GM12891 (cell line): ENCODE results near the gene ZFHX2.

Experiments
- DNase-seq: peaks from one replicate; pipeline ENCODE4 v3.0.0; 2011; ENCODE audit warnings: low spot score; ENCODE audit not compliant: insufficient read length
- FAIRE-seq: peaks from 2 replicates; lab custom pipeline; 2011; peaks lifted over from hg19 to GRCh38; lab: Jason Lieb, UNC
- PAX5 ChIP-seq: IDR thresholded peaks from 2 replicates; pipeline ENCODE4 v1.6.1; 2011; ENCODE audit warnings: low read length, moderate library complexity, mild to moderate bottlenecking; ENCODE audit not compliant: insufficient read depth, severe bottlenecking
- POLR2A ChIP-seq: IDR thresholded peaks from 2 replicates; pipeline ENCODE4 v1.6.1; 2011; ENCODE audit warnings: low read depth, low read length, control low read depth
- POLR2AphosphoS5 ChIP-seq: IDR thresholded peaks from 2 replicates; pipeline ENCODE4 v1.6.1; 2011; ENCODE audit warnings: low read depth, low read length, control low read depth
- POU2F2 ChIP-seq: IDR thresholded peaks from 2 replicates; pipeline ENCODE4 v1.6.1; 2011; ENCODE audit warnings: low read depth, mild to moderate bottlenecking, control low read depth, low read length, moderate library complexity
- SPI1 ChIP-seq: IDR thresholded peaks from 2 replicates; pipeline ENCODE4 v1.6.1; 2011; ENCODE audit warnings: low read depth, low read length, control low read depth
- TAF1 ChIP-seq: IDR thresholded peaks from 2 replicates; pipeline ENCODE4 v1.6.1; 2011; ENCODE audit warnings: low read depth, low read length, control low read depth

The ZFHX2 gene

DNA sequence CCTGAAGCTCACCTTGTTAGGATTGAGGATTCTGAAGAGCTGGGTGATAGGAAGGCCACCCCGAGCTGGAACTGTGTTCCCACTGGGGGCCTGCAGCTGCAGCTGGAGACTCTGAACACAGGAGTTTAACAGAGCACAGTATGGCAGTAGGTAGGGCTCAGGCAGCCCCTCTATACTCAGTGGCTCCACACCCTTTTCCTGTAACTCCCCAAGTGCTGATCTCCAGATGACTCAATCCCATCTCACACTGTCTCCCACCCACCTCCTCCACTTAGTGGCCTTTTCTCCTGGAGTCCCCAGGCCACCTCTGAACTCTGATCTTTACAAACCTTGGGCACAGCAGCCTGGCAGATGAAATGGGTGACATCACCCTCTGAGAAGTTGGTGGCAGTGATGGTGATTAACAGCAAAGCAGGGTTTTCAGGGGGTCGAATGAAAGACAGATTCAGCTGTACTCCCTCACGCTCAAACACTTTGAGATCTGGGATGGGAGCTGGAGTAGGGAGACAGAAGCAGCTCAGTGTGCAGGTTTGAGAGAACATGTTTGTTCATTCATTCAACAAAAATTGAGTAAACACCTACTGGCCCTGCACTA is 8.5 kb upstream of the ZFHX2 start:
- FAIRE-seq (no peak), DNase-seq (no peak)
- TF ChIP-seq POLR2A (no peak), POU2F2 (no peak), PAX5 (no peak), TAF1 (no peak), SPI1 (no peak), POLR2AphosphoS5 (no peak)

- DNase-seq (no peak), FAIRE-seq (no peak)
- TF ChIP-seq SPI1, result no peak
- no peak for TF ChIP-seq POLR2AphosphoS5
- no peak for TF ChIP-seq POU2F2
- TF ChIP-seq TAF1, result no peak
- TF ChIP-seq POLR2A, result no peak
- no peak for TF ChIP-seq PAX5
Observed at GRCh38 chr14:23559010-23559925, 7.7 kb upstream of the ZFHX2 start.

DNA sequence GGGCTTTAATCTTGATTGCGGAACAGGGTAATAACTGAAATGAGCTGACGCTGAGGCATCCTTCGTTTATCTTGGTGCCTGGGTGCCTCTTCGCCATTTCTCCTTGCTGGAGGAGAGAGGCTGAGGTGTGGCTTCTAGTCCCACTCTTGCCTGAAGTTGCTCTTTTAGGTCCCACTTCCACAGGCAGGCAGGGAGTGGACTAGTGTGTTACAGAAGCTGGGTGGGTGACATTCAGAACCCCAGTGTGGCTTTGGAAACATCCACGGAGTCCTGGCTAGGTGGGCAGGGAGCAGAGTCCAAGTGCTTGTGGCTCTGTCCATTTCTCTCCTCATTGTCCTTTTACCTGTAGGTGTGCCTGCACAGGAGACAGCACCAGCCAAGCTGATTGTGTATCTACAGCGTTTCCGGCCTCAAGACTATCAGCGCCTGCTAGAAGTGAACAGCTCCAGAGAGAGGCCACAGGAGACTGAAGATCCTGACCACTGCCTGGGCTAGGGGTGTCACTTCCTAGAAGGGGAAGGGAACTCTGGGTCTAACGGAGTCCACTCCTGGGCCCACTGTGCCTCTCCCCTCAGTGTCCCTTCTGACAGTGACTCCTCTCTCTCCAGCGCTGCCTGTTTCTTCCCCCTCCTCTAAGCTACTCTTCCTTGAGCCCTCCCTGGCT is 6.9 kb upstream of the ZFHX2 start:
- no peak for DNase-seq
- no peak for FAIRE-seq
- TF ChIP-seq PAX5 (no peak), TAF1 (no peak), POLR2A (no peak), POU2F2 (no peak), POLR2AphosphoS5 (no peak), SPI1 (no peak)

DNA sequence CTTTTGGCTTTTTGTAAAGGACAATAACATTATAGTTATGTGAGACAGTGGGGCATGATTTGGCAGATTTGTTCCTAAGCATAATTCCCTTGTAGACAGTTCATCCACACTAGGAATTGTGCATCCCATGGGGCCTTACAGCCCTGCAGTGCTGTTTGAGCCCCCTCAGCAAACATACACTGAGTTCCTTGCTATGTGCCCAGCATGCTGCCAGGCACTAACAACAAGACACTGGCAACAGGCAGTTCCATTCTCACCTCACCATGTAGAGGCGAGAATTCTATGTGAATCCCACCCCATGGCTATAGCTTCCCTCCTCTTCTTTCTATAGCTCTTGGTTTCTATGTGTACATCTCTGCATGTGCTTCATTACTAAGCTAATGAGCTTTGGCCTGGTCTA is 6.4 kb upstream of the ZFHX2 start:
- FAIRE-seq, result no peak
- no peak for DNase-seq
- TF ChIP-seq POLR2AphosphoS5 (0 out of 2 replicates have a peak, but pooled peaks have one; percentile 27), PAX5 (no peak)

DNA sequence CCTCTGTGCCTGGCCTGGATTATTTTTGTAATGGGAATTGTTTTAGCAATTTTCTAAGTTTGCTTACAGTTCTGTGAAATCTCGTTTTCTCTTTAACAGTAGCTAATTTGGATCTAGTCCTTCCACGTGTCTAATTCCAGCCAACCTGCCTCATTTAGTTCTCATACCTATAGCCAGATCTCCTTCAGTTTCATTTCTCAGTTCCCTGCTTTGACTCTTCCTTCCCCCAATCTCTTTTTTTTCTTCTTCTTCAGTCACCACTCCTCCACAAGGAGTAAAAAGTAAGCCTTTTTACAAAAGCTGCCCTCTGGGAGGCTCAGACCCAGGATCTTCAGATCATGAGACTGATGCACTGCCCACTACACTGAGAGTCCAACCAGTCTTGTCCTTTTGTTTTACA is 6.0 kb upstream of the ZFHX2 start:
- DNase-seq (no peak), FAIRE-seq (no peak)
- TF ChIP-seq SPI1 (peak; percentile 81), POU2F2 (no peak), TAF1 (no peak), POLR2A (no peak), POLR2AphosphoS5 (no peak)

- no peak for FAIRE-seq
- no peak for DNase-seq
- no peak for TF ChIP-seq SPI1
- no peak for TF ChIP-seq POLR2AphosphoS5
- no peak for TF ChIP-seq POU2F2
- TF ChIP-seq PAX5, result no peak
- TF ChIP-seq POLR2A, result no peak
- no peak for TF ChIP-seq TAF1
Observed at GRCh38 chr14:23556700-23557440, 5.3 kb upstream of the ZFHX2 start.

GRCh38 chr14:23555882-23556699 is 4.5 kb upstream of the ZFHX2 start, which contains the start of gene THTPA:
Gene THTPA (plus strand): TSS chr14:23556271. CDS start chr14:23556758, 487 bp downstream.
- TF ChIP-seq TAF1 (peak; percentile 70), POLR2A (peak; percentile 75; the same call in 1 of the 2 replicates), SPI1 (peak; percentile 3; the same call in 1 of the 2 replicates), PAX5 (no peak), POU2F2 (peak; percentile 27), POLR2AphosphoS5 (peak; percentile 85)
- peak; percentile 88 for FAIRE-seq
- peak; percentile 94 for DNase-seq

DNA sequence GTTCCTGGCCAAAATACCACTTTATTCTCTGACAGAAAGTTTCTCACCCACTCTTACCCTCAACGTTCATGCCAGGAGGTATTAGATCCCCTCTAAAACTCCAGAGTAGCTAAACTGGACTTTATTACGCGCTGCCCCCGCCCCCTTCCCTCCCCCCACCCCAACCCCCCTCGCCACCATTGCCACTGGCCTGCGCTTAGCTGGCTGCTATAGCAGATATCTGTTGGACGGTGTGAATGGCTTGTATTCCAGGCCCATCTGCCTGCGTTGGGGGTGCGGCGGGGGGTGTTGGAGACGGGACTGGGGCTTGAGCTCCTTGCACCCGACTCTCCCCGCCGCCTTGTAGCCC is 3.9 kb upstream of the ZFHX2 start:
- TF ChIP-seq TAF1 (no peak), SPI1 (no peak), POU2F2 (no peak), PAX5 (no peak), POLR2AphosphoS5 (no peak), POLR2A (no peak)
- no peak for DNase-seq
- no peak for FAIRE-seq
